Panc1 (cell line): Measurements from ENCODE around the gene SH3D19.

Source experiments
- CTCF ChIP-seq: fragments of 450-650 bp; IDR thresholded peaks from 2 replicates; pipeline ENCODE4 v1.5.1; 2017; ENCODE audit warnings: mild to moderate bottlenecking
- POLR2AphosphoS5 ChIP-seq: IDR thresholded peaks from 2 replicates; pipeline ENCODE4 v1.6.1; 2012; ENCODE audit warnings: mild to moderate bottlenecking, low read depth, low read length, moderate library complexity
- TCF7L2 ChIP-seq: IDR thresholded peaks from 2 replicates; pipeline ENCODE4 v1.6.1; 2011; ENCODE audit warnings: mild to moderate bottlenecking, low read depth, low read length, inconsistent platforms

GRCh38 chr4:151358266-151358665 lies 32.9 kb upstream of the SH3D19 start:
- TF ChIP-seq TCF7L2 (no peak), CTCF (no peak), POLR2AphosphoS5 (no peak)
